Measurements from ENCODE around the gene CADM1. TPM values are rescaled to one million over a fixed set of nuclear protein-coding genes. Genes with fewer than 3 reads are reported as not detected.

CADM1 gene
- total RNA-seq, 2 experiments from 2014 or later: 59.7 to 89.7 TPM

- CTCF ChIA-PET (ENCODE audit: unreplicated experiment): interaction anchor here (1.2 kb wide), 1 partner anchor 9 kb away, joined by 3 read pairs; no protein-coding TSS in a partner anchor
- H3K27ac ChIP-seq (ENCODE audit: low read depth, low read length, poor library complexity, severe bottlenecking): no peak overlapping the region
- no TSS peak for BruUV-seq (replicated peaks)
Measured at GRCh38 chr11:115462757-115463156, 41.5 kb downstream of the CADM1 start.

GRCh38 chr11:115462004-115462541, 42.1 kb downstream of the CADM1 start:
- H3K79me2 ChIP-seq (ENCODE audit: insufficient read depth, low read depth, low read length): peaks cover 5% of the 10 kb centered on the region; the same call in 1 of the 2 replicates

More at GRCh38 chr11:115462757-115463156, 41.5 kb downstream of the CADM1 start:
- Histone ChIP-seq H3K9me2 (ENCODE audit: insufficient read depth, low read length) (no peaks in the 10 kb centered on the region), H3K79me2 (ENCODE audit: insufficient read depth, low read depth, low read length) (peaks cover 12% of the 10 kb centered on the region; the same call in 1 of the 2 replicates), H3K4me1 (ENCODE audit: insufficient read depth, low read length, poor library complexity, severe bottlenecking) (peaks cover 49% of the 10 kb centered on the region), H3K4me3 (ENCODE audit: low read depth, low read length, poor library complexity, severe bottlenecking) (no peak overlapping the region), H3K4me2 (ENCODE audit: low read length) (no peak overlapping the region), H3K9me3 (ENCODE audit: low read length) (no peaks in the 10 kb centered on the region), H2AFZ (ENCODE audit: low read length) (no peak overlapping the region), H4K20me1 (ENCODE audit: insufficient read depth, low read length) (no peaks in the 10 kb centered on the region), H3K36me3 (ENCODE audit: insufficient read depth, low read length) (no peaks in the 10 kb centered on the region)
- intact Hi-C loops (cut with micrococcal nuclease; ENCODE audit: unreplicated experiment): no loop called here
- POLR2A ChIA-PET: interaction anchor here (0.9 to 2.4 kb wide), 2 partner anchors 9 kb away, joined by 3 to 15 read pairs; no protein-coding TSS in a partner anchor
- no peak for DNase-seq (ENCODE audit: low spot score)
- TF ChIP-seq EZH2phosphoT487 (IDR thresholded peaks at IDR 0.05; ENCODE audit: borderline replicate concordance, low read depth, low read length) (no peak), CTCF (conservative IDR thresholded peaks at IDR 0.05; ENCODE audit: low read length) (no peak)

More at GRCh38 chr11:115462004-115462541, 42.1 kb downstream of the CADM1 start:
- no peaks in the 10 kb centered on the region for H3K9me3 ChIP-seq (ENCODE audit: low read length)
- peaks cover 42% of the 10 kb centered on the region for H3K4me1 ChIP-seq (ENCODE audit: insufficient read depth, low read length, poor library complexity, severe bottlenecking)
- POLR2A ChIA-PET: no interaction called here
- no peaks in the 10 kb centered on the region for H4K20me1 ChIP-seq (ENCODE audit: insufficient read depth, low read length)
- TF ChIP-seq EZH2phosphoT487 (IDR thresholded peaks at IDR 0.05; ENCODE audit: borderline replicate concordance, low read depth, low read length) (no peak), CTCF (conservative IDR thresholded peaks at IDR 0.05; ENCODE audit: low read length) (no peak)
- CTCF ChIA-PET (ENCODE audit: unreplicated experiment): no interaction called here
- H3K9me2 ChIP-seq (ENCODE audit: insufficient read depth, low read length): no peaks in the 10 kb centered on the region
- H3K4me2 ChIP-seq (ENCODE audit: low read length): no peak overlapping the region
- intact Hi-C loops (cut with micrococcal nuclease; ENCODE audit: unreplicated experiment): no loop called here
- no TSS peak for BruUV-seq (replicated peaks)
- no peak overlapping the region for H3K27ac ChIP-seq (ENCODE audit: low read depth, low read length, poor library complexity, severe bottlenecking)
- H3K4me3 ChIP-seq (ENCODE audit: low read depth, low read length, poor library complexity, severe bottlenecking): no peak overlapping the region
- H2AFZ ChIP-seq (ENCODE audit: low read length): no peak overlapping the region
- no peak for DNase-seq (ENCODE audit: low spot score)
- no peaks in the 10 kb centered on the region for H3K36me3 ChIP-seq (ENCODE audit: insufficient read depth, low read length)
